ENCODE data around the gene TM7SF2.
"Not testable (repeated sequence)": the region's sequence is repeated elsewhere in the genome, so short reads cannot be mapped to it uniquely, and the experiment has no call there.

TM7SF2 gene

GRCh38 chr11:65115361-65116082, 3.9 kb downstream of the TM7SF2 start:
- DNase-seq (ENCODE audit: low read depth): no peak

- peak; percentile 43 for DNase-seq (ENCODE audit: low read depth)
Observed at GRCh38 chr11:65116370-65117205, 4.9 kb downstream of the TM7SF2 start.

- peak; percentile 99 for DNase-seq (ENCODE audit: low read depth)
Observed at GRCh38 chr11:65117206-65118096, 5.8 kb downstream of the TM7SF2 start, which contains the start of gene ZNHIT2. ZNHIT2 (minus strand) TSS chr11:65117701; CDS start chr11:65117653, 48 bp downstream.

- no peak for DNase-seq (ENCODE audit: low read depth)
Observed at GRCh38 chr11:65118097-65118837, 6.6 kb downstream of the TM7SF2 start.

GRCh38 chr11:65118891-65119669, 7.4 kb downstream of the TM7SF2 start:
- not testable (repeated sequence) for DNase-seq (ENCODE audit: low read depth)

- no peak for DNase-seq (ENCODE audit: low read depth)
Observed at GRCh38 chr11:65119670-65119995, 8.0 kb downstream of the TM7SF2 start.

GRCh38 chr11:65120831-65121230, 9.2 kb downstream of the TM7SF2 start:
- DNase-seq (ENCODE audit: low read depth): no peak

GRCh38 chr11:65121447-65121864, 9.8 kb downstream of the TM7SF2 start:
- DNase-seq (ENCODE audit: low read depth): no peak

- DNase-seq (ENCODE audit: low read depth): peak; percentile 98
Observed at GRCh38 chr11:65121865-65122696, 10.4 kb downstream of the TM7SF2 start, which contains the start of the genes FAU and MRPL49. FAU (minus strand) TSS chr11:65122134; CDS start chr11:65121813, 321 bp downstream. MRPL49 (plus strand) TSS chr11:65122321; CDS start chr11:65122347, 26 bp downstream.

- no peak for DNase-seq (ENCODE audit: low read depth)
Observed at GRCh38 chr11:65124480-65125196, 13.0 kb downstream of the TM7SF2 start.

GRCh38 chr11:65125197-65126056, 13.8 kb downstream of the TM7SF2 start:
- DNase-seq (ENCODE audit: low read depth): no peak

GRCh38 chr11:65126624-65127274, 15.1 kb downstream of the TM7SF2 start:
- DNase-seq (ENCODE audit: low read depth): no peak

- no peak for DNase-seq (ENCODE audit: low read depth)
Observed at GRCh38 chr11:65127473-65128181, 16.0 kb downstream of the TM7SF2 start.

GRCh38 chr11:65128182-65129145, 16.8 kb downstream of the TM7SF2 start:
- no peak for DNase-seq (ENCODE audit: low read depth)

GRCh38 chr11:65129649-65130441, 18.2 kb downstream of the TM7SF2 start:
- DNase-seq (ENCODE audit: low read depth): no peak

All from T-helper 22 cell (primary cell).